T1000 (cell line): ENCODE data around the gene PLSCR2.
"Not testable (repeated sequence)": the region's sequence is repeated elsewhere in the genome, so short reads cannot be mapped to it uniquely, and the experiment has no call there.

Experiments used
- DNase-seq: peaks from one replicate; lab custom pipeline; 2025; ENCODE audit warnings: mixed read lengths; lab: John Stamatoyannopoulos, UW

Gene PLSCR2

GRCh38 chr3:146469150-146470017, at the start of gene PLSCR2:
Gene PLSCR2 (minus strand): TSS chr3:146469561. CDS start chr3:146459904, 9,657 bp downstream.
- no peak for DNase-seq

- DNase-seq, result no peak
These were observed 48.5 kb upstream of the PLSCR2 start for GRCh38 chr3:146517684-146518435.

GRCh38 chr3:146513386-146514051, 44.2 kb upstream of the PLSCR2 start:
- no peak for DNase-seq

- no peak for DNase-seq
These were observed 42.2 kb upstream of the PLSCR2 start for GRCh38 chr3:146511402-146512134.

GRCh38 chr3:146507331-146508120, 38.2 kb upstream of the PLSCR2 start:
- no peak for DNase-seq

- DNase-seq, result no peak
These were observed 36.2 kb upstream of the PLSCR2 start for GRCh38 chr3:146505516-146505915.

GRCh38 chr3:146504498-146505197, 35.3 kb upstream of the PLSCR2 start:
- no peak for DNase-seq

GRCh38 chr3:146503461-146504202, 34.3 kb upstream of the PLSCR2 start:
- peak; percentile 43 for DNase-seq

- DNase-seq, result no peak
These were observed 33.6 kb upstream of the PLSCR2 start for GRCh38 chr3:146502887-146503460.

- no peak for DNase-seq
These were observed 32.4 kb upstream of the PLSCR2 start for GRCh38 chr3:146501752-146502151.

- DNase-seq, result no peak
These were observed 30.3 kb upstream of the PLSCR2 start for GRCh38 chr3:146499701-146500100.

GRCh38 chr3:146498002-146498736, 28.8 kb upstream of the PLSCR2 start:
- no peak for DNase-seq

GRCh38 chr3:146497145-146497843, 27.9 kb upstream of the PLSCR2 start:
- not testable (repeated sequence) for DNase-seq

- DNase-seq, result no peak
These were observed 27.4 kb upstream of the PLSCR2 start for GRCh38 chr3:146496726-146497125.

GRCh38 chr3:146496251-146496650, 26.9 kb upstream of the PLSCR2 start:
- no peak for DNase-seq

- DNase-seq, result no peak
These were observed 24.4 kb upstream of the PLSCR2 start for GRCh38 chr3:146493761-146494160.

GRCh38 chr3:146493221-146493620, 23.9 kb upstream of the PLSCR2 start:
- no peak for DNase-seq

- no peak for DNase-seq
These were observed 21.9 kb upstream of the PLSCR2 start for GRCh38 chr3:146491303-146491702.
